ENCODE results near the gene CACNB2.

DNA sequence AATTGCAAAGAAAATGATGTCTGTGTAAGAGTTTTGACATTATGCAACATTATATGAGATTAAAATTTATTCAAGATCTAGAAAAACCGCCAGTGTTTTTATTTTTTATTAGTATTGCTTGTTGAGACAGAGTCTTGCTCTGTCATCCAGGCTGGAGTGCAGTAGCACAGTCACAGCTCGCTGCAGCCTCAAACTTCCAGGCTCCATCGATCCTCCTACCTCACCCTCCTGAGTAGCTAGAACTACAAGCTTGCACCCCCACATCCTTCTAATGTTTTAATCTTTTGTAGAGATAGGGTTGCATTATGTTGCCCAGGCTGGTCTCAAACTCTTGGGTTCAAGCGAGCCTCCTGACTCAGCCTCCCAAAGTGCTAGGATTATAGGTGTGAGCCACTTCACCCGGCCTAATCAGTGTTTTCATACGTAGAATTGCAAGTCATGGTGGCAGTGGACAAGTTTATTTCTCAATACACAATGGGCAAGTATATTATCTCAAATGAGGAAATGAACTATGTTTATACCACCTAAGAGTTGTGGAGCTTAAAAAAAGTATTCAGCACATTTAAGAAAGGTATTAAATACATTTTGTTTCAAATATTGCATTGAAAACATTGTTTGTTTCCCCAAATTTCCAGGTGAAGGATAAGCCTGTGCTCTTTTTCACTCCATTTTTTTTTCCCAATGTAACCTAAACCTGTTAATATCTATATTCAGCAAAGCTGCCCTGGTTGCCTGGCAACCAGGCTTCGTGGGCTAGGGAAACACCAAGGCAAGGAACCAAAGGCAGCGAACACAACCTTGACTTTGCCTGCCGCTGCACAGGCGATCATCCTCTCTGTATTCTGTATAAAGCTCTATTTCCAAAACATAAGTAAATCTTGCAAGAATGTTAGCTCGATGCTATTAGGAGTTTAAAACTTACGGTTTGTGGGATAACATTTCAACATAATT is 163.9 kb downstream of the CACNB2 start:
- TF ChIP-seq CTCF (IDR thresholded peaks at IDR 0.05; ENCODE audit: poor library complexity) (no peak), EZH2 (IDR thresholded peaks at IDR 0.05; ENCODE audit: borderline replicate concordance) (no peak)

Measured in hepatocyte (in vitro differentiated cells).